ENCODE results near the gene CLEC16A. TPM values are rescaled to one million over a fixed set of nuclear protein-coding genes. Genes with fewer than 3 reads are reported as not detected.
A peak's percentile ranks its signal among the peaks of the same experiment; 100 is the strongest.

The CLEC16A gene
- total RNA-seq, 4 donors from 2014 or later: 24.5 to 33.0 (median 29.3) TPM

DNA sequence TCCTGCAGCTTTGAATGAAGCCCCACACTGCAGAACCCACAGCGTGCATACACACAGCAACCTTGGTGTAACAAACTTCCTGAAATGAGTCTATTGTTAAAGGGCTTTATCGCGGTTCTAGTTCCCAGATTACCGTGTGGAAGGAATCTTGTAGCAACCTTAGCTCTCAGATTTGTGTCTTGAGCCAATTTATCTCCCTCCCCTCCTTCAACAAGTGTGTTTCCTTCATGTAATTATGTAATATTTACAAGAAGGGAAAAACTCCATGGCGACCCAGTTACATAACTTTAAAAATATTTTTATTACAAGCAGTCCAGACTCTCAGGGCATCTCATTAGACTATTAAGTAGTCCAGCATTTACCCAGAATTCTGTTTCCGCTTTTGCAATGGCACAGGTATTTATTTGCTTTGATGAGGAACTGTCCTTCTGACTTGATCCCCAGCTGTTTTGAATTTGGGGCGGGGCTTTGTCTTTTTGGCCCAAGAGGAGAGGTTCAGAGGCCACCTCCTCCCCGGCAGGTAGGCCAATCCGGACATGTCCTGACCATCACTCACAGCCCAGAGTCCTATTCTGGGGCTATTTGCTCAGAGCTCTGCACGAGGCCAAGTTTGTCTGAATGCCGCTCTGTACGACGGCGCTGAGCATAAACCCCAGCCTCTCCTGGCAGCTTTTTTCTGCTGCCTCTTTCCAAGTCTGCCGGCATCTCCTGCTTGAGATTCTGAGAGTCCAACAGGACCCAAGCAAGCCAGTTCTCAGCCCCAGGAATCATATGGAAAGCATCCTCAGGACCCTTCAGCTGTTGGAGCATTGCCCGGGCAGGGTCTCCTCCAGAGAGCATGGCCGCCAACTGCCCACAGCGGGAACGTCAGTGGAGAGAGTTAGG, 35.6 kb downstream of the CLEC16A start:
- peaks cover 7 to 8% of the 10 kb centered on the region in 2 donors for H3K4me1 ChIP-seq
- TF ChIP-seq POLR2A (IDR thresholded peaks at IDR 0.05) (no peak), CTCF (IDR thresholded peaks at IDR 0.05 in 4 of 5, conservative IDR thresholded peaks at IDR 0.05 in 1 of 5) (no peak)
- ATAC-seq: peak; percentile 82 to 94
- H3K27me3 ChIP-seq: no peaks in the 10 kb centered on the region
- in situ Hi-C loops (cut with MboI; ENCODE audit: low sequenced_read_pairs in 4 of 4): loop anchor here in 1 of 4 donors (10.0 kb wide), 1 partner anchor 285 kb away; the partner anchor contains the start of gene TNP2
- peak overlapping the region; percentile 45 to 75 (median 48) for H3K27ac ChIP-seq
- no peak overlapping the region for H3K4me3 ChIP-seq
- intact Hi-C loops (cut with DNase I; ENCODE audit: low total_unique reads): no loop called here
- H3K36me3 ChIP-seq: peaks cover 0 to 21% of the 10 kb centered on the region in 2 donors
- no peaks in the 10 kb centered on the region for H3K9me3 ChIP-seq
- peak; percentile 28 to 73 for DNase-seq

DNA sequence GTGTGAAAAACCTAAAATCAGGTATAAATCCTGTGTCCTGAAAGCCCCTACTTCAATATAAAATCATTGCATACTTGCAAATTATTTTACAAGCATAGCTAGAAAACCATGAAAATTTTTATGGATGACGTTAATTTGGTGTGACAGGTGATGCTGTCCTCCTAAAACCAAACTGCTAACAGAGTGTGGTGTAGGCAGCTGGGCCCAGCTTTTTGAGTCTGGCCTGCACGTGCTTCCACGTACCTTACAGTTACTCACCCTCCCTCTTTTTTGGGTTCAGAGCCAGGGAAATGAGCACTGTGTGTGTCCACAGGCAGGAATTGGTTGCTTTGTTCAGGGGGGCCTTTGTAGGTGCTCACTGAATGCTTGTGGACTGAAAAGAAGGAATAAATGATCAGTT, 36.4 kb downstream of the CLEC16A start:
- H3K9me3 ChIP-seq: no peaks in the 10 kb centered on the region
- in situ Hi-C loops (cut with MboI; ENCODE audit: low sequenced_read_pairs in 4 of 4) (no loop called here), intact Hi-C loops (cut with DNase I; ENCODE audit: low total_unique reads) (no loop called here)
- no peaks in the 10 kb centered on the region for H3K27me3 ChIP-seq
- no peak for DNase-seq
- TF ChIP-seq CTCF (IDR thresholded peaks at IDR 0.05 in 4 of 5, conservative IDR thresholded peaks at IDR 0.05 in 1 of 5) (no peak), POLR2A (IDR thresholded peaks at IDR 0.05) (no peak)
- H3K27ac ChIP-seq: no peak overlapping the region
- H3K4me1 ChIP-seq: peaks cover 7 to 8% of the 10 kb centered on the region in 2 donors
- ATAC-seq: no peak
- no peak overlapping the region for H3K4me3 ChIP-seq
- peaks cover 0 to 21% of the 10 kb centered on the region in 2 donors for H3K36me3 ChIP-seq

DNA sequence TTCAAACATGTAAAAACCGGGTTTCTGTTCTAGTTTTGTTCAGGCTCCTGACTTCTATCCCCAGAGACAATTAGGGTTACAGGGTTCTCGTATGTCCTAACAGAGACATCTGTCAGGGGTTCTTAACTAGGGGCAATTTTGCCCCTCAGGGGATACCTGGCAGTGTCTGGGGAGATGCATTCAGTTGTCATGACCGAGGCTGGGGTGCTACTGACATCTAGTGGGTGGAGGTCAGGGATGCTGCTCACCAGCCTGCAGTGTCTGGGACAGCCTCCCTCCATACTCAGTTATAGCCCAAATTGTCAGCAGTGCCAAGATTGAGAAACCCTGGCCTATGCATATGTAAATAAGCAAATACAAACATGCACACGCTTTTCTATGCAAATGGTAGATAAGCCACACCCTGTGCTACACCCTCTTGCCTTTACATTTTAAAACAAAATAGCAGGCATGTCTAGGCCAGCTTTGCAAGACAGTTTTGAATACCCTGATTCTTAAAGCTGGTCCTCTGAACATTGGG, 37.4 kb downstream of the CLEC16A start:
- peaks cover 0 to 21% of the 10 kb centered on the region in 2 donors for H3K36me3 ChIP-seq
- in situ Hi-C loops (cut with MboI; ENCODE audit: low sequenced_read_pairs in 4 of 4): no loop called here
- ATAC-seq: no peak
- H3K9me3 ChIP-seq: no peaks in the 10 kb centered on the region
- H3K4me3 ChIP-seq: no peak overlapping the region
- no peak for DNase-seq
- peaks cover 7 to 8% of the 10 kb centered on the region in 2 donors for H3K4me1 ChIP-seq
- no peak for TF ChIP-seq POLR2A (IDR thresholded peaks at IDR 0.05)
- no peak for TF ChIP-seq CTCF (IDR thresholded peaks at IDR 0.05 in 4 of 5, conservative IDR thresholded peaks at IDR 0.05 in 1 of 5)
- intact Hi-C loops (cut with DNase I; ENCODE audit: low total_unique reads): no loop called here
- peak overlapping the region in 3 of 4 donors; percentile 24 to 47 (median 27) for H3K27ac ChIP-seq
- no peaks in the 10 kb centered on the region for H3K27me3 ChIP-seq

DNA sequence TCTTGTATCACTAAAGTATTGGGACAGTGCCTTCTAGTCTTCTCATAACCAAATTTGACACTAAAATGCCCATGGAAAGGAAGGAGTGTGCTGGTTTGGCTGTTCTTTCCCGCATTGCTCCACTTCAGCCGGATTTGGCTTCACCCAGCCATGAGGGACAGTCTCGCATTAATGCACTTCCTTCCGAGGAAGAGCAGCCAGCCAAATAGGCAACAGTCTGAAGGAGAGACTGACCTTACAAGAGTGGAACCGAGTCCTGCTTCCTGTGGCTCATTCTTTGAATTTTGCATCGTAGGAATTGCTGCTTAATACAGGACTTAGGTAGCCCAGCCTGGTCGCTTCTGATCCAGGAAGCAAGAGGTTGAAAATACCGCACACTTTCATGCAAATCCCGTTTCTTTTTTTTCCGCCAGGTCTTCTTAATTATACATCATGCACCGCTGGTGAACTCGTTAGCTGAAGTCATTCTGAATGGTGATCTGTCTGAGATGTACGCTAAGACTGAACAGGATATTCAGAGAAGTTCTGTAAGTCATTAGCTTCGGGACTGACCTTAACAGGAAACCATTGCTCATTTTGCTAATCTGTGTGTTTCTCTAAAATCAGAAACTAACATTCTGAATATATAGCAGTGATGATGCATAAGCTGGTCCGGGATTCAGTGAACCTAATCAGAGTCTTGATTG, 38.2 kb downstream of the CLEC16A start:
- ATAC-seq: peak; percentile 38 to 45
- H3K36me3 ChIP-seq: peaks cover 0 to 15% of the 10 kb centered on the region in 2 donors

More for the DNA sequence above, 38.2 kb downstream of the CLEC16A start:
- in situ Hi-C loops (cut with MboI; ENCODE audit: low sequenced_read_pairs in 4 of 4) (no loop called here), intact Hi-C loops (cut with DNase I; ENCODE audit: low total_unique reads) (no loop called here)
- no peaks in the 10 kb centered on the region for H3K27me3 ChIP-seq
- no peak overlapping the region for H3K4me3 ChIP-seq
- peak in 1 of 2 donors; percentile 52 for DNase-seq
- H3K9me3 ChIP-seq: no peaks in the 10 kb centered on the region
- H3K4me1 ChIP-seq: peaks cover 7 to 8% of the 10 kb centered on the region in 2 donors
- peak overlapping the region in 3 of 4 donors; percentile 24 to 47 (median 27) for H3K27ac ChIP-seq
- TF ChIP-seq POLR2A (IDR thresholded peaks at IDR 0.05) (no peak), CTCF (IDR thresholded peaks at IDR 0.05 in 4 of 5, conservative IDR thresholded peaks at IDR 0.05 in 1 of 5) (no peak)
